H1 (cell line): ENCODE results near the gene TMEM92. TPM values are rescaled to one million over a fixed set of nuclear protein-coding genes. Genes with fewer than 3 reads are reported as not detected.

Source experiments
- CTCF ChIA-PET: fragments of 300-600 bp; sonication (Branson Sonifier 250); formaldehyde crosslinking; loops from one replicate; lab custom pipeline; 2021; ENCODE audit not compliant: partially characterized antibody; lab: Charles Lee
- POLR2A ChIA-PET: fragments of 300-600 bp; sonication (Branson Sonifier 250); formaldehyde crosslinking; loops from one replicate; lab custom pipeline; 2021; ENCODE audit warnings: inconsistent platforms; ENCODE audit not compliant: partially characterized antibody; lab: Charles Lee
- DNase-seq, 2 experiments: peaks; one replicate each; pipeline versions ENCODE4 v3.0.0 to v3.0.0-alpha.2; 2010 to 2022; ENCODE audit warnings: low spot score in 2 of 2, low read depth in 1 of 2, mixed read lengths in 1 of 2
- FAIRE-seq: peaks from 2 replicates; lab custom pipeline; 2011; peaks lifted over from hg19 to GRCh38; lab: Jason Lieb, UNC
- H2AFZ ChIP-seq: 2 replicates; pipeline ENCODE4 v1.8.1; 2012; ENCODE audit warnings: low read length, inconsistent platforms
- H2AK5ac ChIP-seq: 2 replicates; pipeline ENCODE4 v1.6.1; 2013; ENCODE audit warnings: low read depth, low read length
- H2BK120ac ChIP-seq: replicated peaks from 2 replicates; pipeline ENCODE3; 2013; ENCODE audit warnings: low read depth, low read length, inconsistent platforms
- H2BK12ac ChIP-seq: 2 replicates; pipeline ENCODE4 v1.6.1; 2013; ENCODE audit warnings: low read depth, low read length
- H2BK15ac ChIP-seq: 2 replicates; pipeline ENCODE4 v1.6.1; 2013; ENCODE audit warnings: low read length
- H2BK20ac ChIP-seq: 2 replicates; pipeline ENCODE4 v1.6.1; 2013; ENCODE audit warnings: low read length
- H2BK5ac ChIP-seq: 2 replicates; pipeline ENCODE4 v1.6.1; 2013; ENCODE audit warnings: low read depth, low read length
- H3K14ac ChIP-seq: 2 replicates; pipeline ENCODE4 v1.6.1; 2013; ENCODE audit warnings: inconsistent platforms; ENCODE audit not compliant: insufficient read length
- H3K18ac ChIP-seq: 2 replicates; pipeline ENCODE4 v1.6.1; 2013; ENCODE audit warnings: low read length; ENCODE audit errors: extremely low read depth
- H3K23ac ChIP-seq: 2 replicates; pipeline ENCODE4 v1.6.1; 2013; ENCODE audit warnings: inconsistent platforms; ENCODE audit not compliant: insufficient read length
- H3K23me2 ChIP-seq: 2 replicates; pipeline ENCODE4 v1.6.1; 2013; ENCODE audit warnings: low read depth, low read length
- H3K27ac ChIP-seq: 2 replicates; pipeline ENCODE4 v1.6.1; 2011; ENCODE audit warnings: low read depth, low read length, inconsistent platforms
- H3K27me3 ChIP-seq, 4 experiments: replicated peaks in 1 of 4; 1 replicate in 1 of 4; 2 replicates in 3 of 4; pipeline versions ENCODE4 v1.6.1 to v1.8.1; 2011 to 2013; ENCODE audit warnings: low read length in 3 of 4, mild to moderate bottlenecking in 3 of 4, inconsistent platforms in 2 of 4, mixed read lengths in 2 of 4, moderate library complexity in 1 of 4; ENCODE audit not compliant: control insufficient read depth in 3 of 4, insufficient read depth in 3 of 4; ENCODE audit errors: extremely low read depth in 1 of 4
- H3K36me3 ChIP-seq, 4 experiments: 2 replicates each; pipeline versions ENCODE4 v1.6.1 to v1.8.1; 2011 to 2013; ENCODE audit warnings: mild to moderate bottlenecking in 4 of 4, low read length in 3 of 4, moderate library complexity in 2 of 4, control low read depth in 1 of 4, inconsistent platforms in 1 of 4; ENCODE audit not compliant: insufficient read depth in 4 of 4, control insufficient read depth in 2 of 4
- H3K4ac ChIP-seq: replicated peaks from 2 replicates; pipeline ENCODE3; 2013; ENCODE audit warnings: low read length, low read depth, mixed read lengths, inconsistent platforms; ENCODE audit not compliant: insufficient read length
- H3K4me1 ChIP-seq, 4 experiments: replicated peaks in 1 of 4; 1 replicate in 1 of 4; 2 replicates in 3 of 4; pipeline versions ENCODE4 v1.6.1 to v1.8.1; 2011 to 2013; ENCODE audit warnings: low read length in 3 of 4, inconsistent platforms in 2 of 4, mixed read lengths in 1 of 4; ENCODE audit not compliant: insufficient read depth in 4 of 4, control insufficient read depth in 3 of 4
- H3K4me2 ChIP-seq, 2 experiments: 2 replicates each; pipeline versions ENCODE4 v1.6.1 to v1.8.1; 2011 to 2013; ENCODE audit warnings: low read depth in 2 of 2, low read length in 2 of 2, control low read depth in 1 of 2, inconsistent platforms in 1 of 2, mild to moderate bottlenecking in 1 of 2; ENCODE audit not compliant: insufficient read depth in 1 of 2
- H3K4me3 ChIP-seq, 4 experiments: fragments of 200-600, 300-600 bp in 1 of 4; sonication (generic), shearing (Covaris generic), sonication (Bioruptor Twin) in 1 of 4; 2 replicates each; pipeline versions ENCODE4 v1.5.1 to v1.8.1; 2011 to 2016; ENCODE audit warnings: low read length in 4 of 4, low read depth in 3 of 4, control low read depth in 2 of 4, inconsistent platforms in 2 of 4, mild to moderate bottlenecking in 2 of 4, mixed read lengths in 1 of 4, moderate library complexity in 1 of 4; ENCODE audit not compliant: insufficient read depth in 2 of 4; ENCODE audit errors: extremely low read depth in 1 of 4
- H3K56ac ChIP-seq: replicated peaks from 2 replicates; pipeline ENCODE3; 2013; ENCODE audit warnings: low read depth, mild to moderate bottlenecking, mixed read lengths, low read length, inconsistent platforms; ENCODE audit not compliant: insufficient read length
- H3K79me1 ChIP-seq: 2 replicates; pipeline ENCODE4 v1.6.1; 2013; ENCODE audit warnings: low read depth, low read length, control low read depth
- H3K79me2 ChIP-seq, 2 experiments: 2 replicates each; pipeline versions ENCODE4 v1.6.1 to v1.8.1; 2012 to 2013; ENCODE audit warnings: low read length in 2 of 2, mild to moderate bottlenecking in 2 of 2, inconsistent platforms in 1 of 2; ENCODE audit not compliant: insufficient read depth in 2 of 2, control insufficient read depth in 1 of 2
- H3K9ac ChIP-seq, 4 experiments: replicated peaks in 1 of 4; 1 replicate in 1 of 4; 2 replicates in 3 of 4; pipeline versions ENCODE4 v1.6.1 to v1.8.1; 2011 to 2013; ENCODE audit warnings: low read depth in 3 of 4, low read length in 3 of 4, control low read depth in 2 of 4, mild to moderate bottlenecking in 2 of 4, moderate library complexity in 2 of 4, inconsistent platforms in 1 of 4; ENCODE audit errors: extremely low read depth in 1 of 4
- H3K9me3 ChIP-seq, 2 experiments: 2 replicates each; pipeline versions ENCODE4 v1.6.1 to v1.8.1; 2012 to 2013; ENCODE audit warnings: mild to moderate bottlenecking in 2 of 2, moderate library complexity in 2 of 2, control low read depth in 1 of 2, inconsistent platforms in 1 of 2, low read depth in 1 of 2, low read length in 1 of 2, mixed read lengths in 1 of 2; ENCODE audit not compliant: insufficient read depth in 2 of 2
- H4K20me1 ChIP-seq, 2 experiments: replicated peaks in 1 of 2; 2 replicates each; pipeline versions ENCODE3 to v1.8.1; 2011 to 2013; ENCODE audit warnings: inconsistent platforms in 2 of 2, low read length in 2 of 2, mild to moderate bottlenecking in 1 of 2; ENCODE audit not compliant: insufficient read depth in 2 of 2, control insufficient read depth in 1 of 2
- H4K5ac ChIP-seq: 2 replicates; pipeline ENCODE4 v1.6.1; 2013; ENCODE audit warnings: low read length, low read depth, mixed read lengths, inconsistent platforms; ENCODE audit not compliant: insufficient read length
- H4K8ac ChIP-seq: 2 replicates; pipeline ENCODE4 v1.8.0; 2013; ENCODE audit warnings: mild to moderate bottlenecking, moderate library complexity, low read length, inconsistent platforms; ENCODE audit not compliant: insufficient read depth; ENCODE audit errors: extremely low read depth
- H4K91ac ChIP-seq: replicated peaks from 2 replicates; pipeline ENCODE3; 2013; ENCODE audit warnings: low read length, mixed read lengths, inconsistent platforms; ENCODE audit not compliant: insufficient read length
- EP300 ChIP-seq, 2 experiments: IDR thresholded peaks; 1 replicate in 1 of 2; 2 replicates in 1 of 2; pipeline ENCODE4 v1.6.1; 2011 to 2012; ENCODE audit warnings: low read depth in 2 of 2, low read length in 2 of 2, mild to moderate bottlenecking in 2 of 2, borderline replicate concordance in 1 of 2, inconsistent platforms in 1 of 2, moderate library complexity in 1 of 2
- GABPA ChIP-seq: IDR thresholded peaks from 2 replicates; pipeline ENCODE4 v1.6.1; 2011; ENCODE audit warnings: mild to moderate bottlenecking, low read length, moderate library complexity, borderline replicate concordance; ENCODE audit not compliant: insufficient read depth
- JUND ChIP-seq: IDR thresholded peaks from 2 replicates; pipeline ENCODE4 v1.6.1; 2011; ENCODE audit warnings: mild to moderate bottlenecking, improper control_type of control experiment, low read length
- NANOG ChIP-seq: IDR thresholded peaks from 2 replicates; pipeline ENCODE4 v1.6.1; 2011; ENCODE audit warnings: low read length, low read depth, mild to moderate bottlenecking, inconsistent platforms; ENCODE audit not compliant: insufficient read depth, poor library complexity, severe bottlenecking
- POU5F1 ChIP-seq: IDR thresholded peaks from 2 replicates; pipeline ENCODE4 v1.6.1; 2011; ENCODE audit warnings: low read depth, mild to moderate bottlenecking, low read length, moderate library complexity
- RBBP5 ChIP-seq: IDR thresholded peaks from 2 replicates; pipeline ENCODE4 v1.7.1; 2012; ENCODE audit warnings: low read depth, mild to moderate bottlenecking, inconsistent platforms, low read length, moderate library complexity, borderline replicate concordance
- RNF2 ChIP-seq: fragments of 200-900, 300-1000 bp; sonication (generic); IDR thresholded peaks from 2 replicates; pipeline ENCODE4 v1.7.1; 2016; ENCODE audit warnings: borderline replicate concordance, low read depth, mild to moderate bottlenecking, antibody characterized with exemption, low read length; ENCODE audit not compliant: poor library complexity, severe bottlenecking; ENCODE audit errors: missing control alignments
- SIX5 ChIP-seq: IDR thresholded peaks from 2 replicates; pipeline ENCODE4 v1.6.1; 2011; ENCODE audit warnings: mild to moderate bottlenecking, low read depth, low read length
- SP1 ChIP-seq: IDR thresholded peaks from 2 replicates; pipeline ENCODE4 v1.6.1; 2011; ENCODE audit warnings: low read depth, low read length
- TAF7 ChIP-seq: optimal IDR thresholded peaks from 2 replicates; pipeline ENCODE3; 2011; ENCODE audit warnings: low read depth, mild to moderate bottlenecking, inconsistent platforms, low read length, moderate library complexity, borderline replicate concordance
- ZNF274 ChIP-seq: IDR thresholded peaks from 2 replicates; pipeline ENCODE4 v1.7.0; 2012; ENCODE audit warnings: low read length, borderline replicate concordance; ENCODE audit errors: extremely low read depth
- WGBS, 2 experiments: shearing (Covaris generic) in 1 of 2; methylation state at CpG; one replicate each; pipeline versions ENCODE4 v1.1.6 to v1.1.7; 2013 to 2015; ENCODE audit warnings: low lambda C conversion rate in 2 of 2, mixed read lengths in 2 of 2, inconsistent platforms in 1 of 2, low coverage in 1 of 2, missing lambda C conversion rate in 1 of 2; ENCODE audit not compliant: insufficient replicate concordance in 2 of 2, insufficient coverage in 1 of 2, insufficient read length in 1 of 2; ENCODE audit errors: extremely low coverage in 1 of 2, missing lambda C conversion rate in 1 of 2; 5-methylcytosine and 5-hydroxymethylcytosine counted together
- polyA plus RNA-seq, 7 experiments: library from polyadenylated mRNA; depleted of rRNA in 3 of 7; stranded (reverse) in 5 of 7; unstranded in 2 of 7; fragments of >200 nt in 5 of 7; fragments of 200-250 nt in 2 of 7; gene quantifications; 1 replicate in 5 of 7; 2 replicates in 1 of 7; 4 replicates in 1 of 7; pipeline versions ENCODE4 v1.2.1 to v1.2.3, GENCODE V29; 2011 to 2013; ENCODE audit warnings: missing spikeins in 2 of 7, mixed read lengths in 2 of 7
- total RNA-seq: library from RNA; stranded (reverse); fragmentation: NEBNext Ultra II Directional; extraction: Animal tissue kit (Norgen Biotek cat#: 25700); gene quantifications from 2 replicates; pipeline ENCODE4 v1.2.1, GENCODE V29; 2021

Gene TMEM92
- total and polyA plus RNA-seq, 2 of the 8 experiments (the other 6 are each of a cell fraction or from before 2014, with no cell fraction given), result 11.9 to 24.8 TPM

GRCh38 chr17:50285941-50286340, 11.7 kb downstream of the TMEM92 start:
- Histone ChIP-seq H2BK5ac (no peak overlapping the region), H2BK15ac (no peak overlapping the region), H4K8ac (no peak overlapping the region), H3K4ac (no peak overlapping the region), H4K20me1 (no peaks in the 10 kb centered on the region), H2AK5ac (no peak overlapping the region), H3K79me1 (no peaks in the 10 kb centered on the region), H3K27me3 (no peaks in the 10 kb centered on the region), H3K4me2 (no peak overlapping the region), H3K27ac (no peak overlapping the region), H4K5ac (no peak overlapping the region), H3K4me1 (peaks cover 0 to 6% (median 4%) of the 10 kb centered on the region in 4 experiments; a peak in 3 of 7 replicates), H2BK12ac (peak overlapping the region; percentile 75; the same call in 1 of the 2 replicates), H3K23ac (no peak overlapping the region), H2BK20ac (no peak overlapping the region), H3K4me3 (no peak overlapping the region), H2BK120ac (no peak overlapping the region), H3K23me2 (no peaks in the 10 kb centered on the region), H3K56ac (no peak overlapping the region), H3K9ac (no peak overlapping the region), H3K36me3 (no peaks in the 10 kb centered on the region), H3K14ac (no peak overlapping the region), H3K9me3 (peaks cover 0 to 7% of the 10 kb centered on the region in 2 experiments; a peak in 2 of 4 replicates), H3K79me2 (no peaks in the 10 kb centered on the region), H4K91ac (no peak overlapping the region), H2AFZ (no peak overlapping the region), H3K18ac (no peak overlapping the region)
- no peak for TF ChIP-seq NANOG
- no peak for TF ChIP-seq RBBP5
- TF ChIP-seq SIX5, result no peak
- TF ChIP-seq JUND, result no peak
- TF ChIP-seq GABPA, result no peak
- no peak for TF ChIP-seq EP300 (IDR thresholded peaks at IDR 0.05; ENCODE audit: borderline replicate concordance in 1 of 2, low read depth in 2 of 2, low read length in 2 of 2)
- no peak for TF ChIP-seq TAF7
- TF ChIP-seq ZNF274, result no peak
- TF ChIP-seq SP1, result no peak
- TF ChIP-seq POU5F1, result no peak
- no peak for TF ChIP-seq RNF2
- ChIA-PET POLR2A (interaction anchor here (1.0 kb wide), 1 partner anchor 91 kb away, joined by 3 read pairs; no protein-coding TSS in a partner anchor), CTCF (interaction anchor here (0.7 to 41.5 kb wide), 9 partner anchors 9 to 192 kb away, joined by 3 to 1349 read pairs (median 5); partner anchors contain the start of genes COL1A1 and SGCA)
- 83% methylated on average over 2 of the region's 3 CpGs; no CpG with 5 or more reads in 1 of the 2 experiments for WGBS, 2 experiments
- FAIRE-seq (no peak), DNase-seq (no peak)
